GM21381 (cell line): ENCODE measurements around the gene PYGO1.
"Not testable (repeated sequence)": the region's sequence is repeated elsewhere in the genome, so short reads cannot be mapped to it uniquely, and the experiment has no call there.

Experiments used
- ATAC-seq: cut with Tn5 transposase; IDR thresholded peaks from one replicate; pipeline ENCODE4 v1.9.1; 2021; ENCODE audit warnings: mild to moderate bottlenecking, moderate library complexity; ENCODE audit not compliant: unreplicated experiment

Gene PYGO1

DNA sequence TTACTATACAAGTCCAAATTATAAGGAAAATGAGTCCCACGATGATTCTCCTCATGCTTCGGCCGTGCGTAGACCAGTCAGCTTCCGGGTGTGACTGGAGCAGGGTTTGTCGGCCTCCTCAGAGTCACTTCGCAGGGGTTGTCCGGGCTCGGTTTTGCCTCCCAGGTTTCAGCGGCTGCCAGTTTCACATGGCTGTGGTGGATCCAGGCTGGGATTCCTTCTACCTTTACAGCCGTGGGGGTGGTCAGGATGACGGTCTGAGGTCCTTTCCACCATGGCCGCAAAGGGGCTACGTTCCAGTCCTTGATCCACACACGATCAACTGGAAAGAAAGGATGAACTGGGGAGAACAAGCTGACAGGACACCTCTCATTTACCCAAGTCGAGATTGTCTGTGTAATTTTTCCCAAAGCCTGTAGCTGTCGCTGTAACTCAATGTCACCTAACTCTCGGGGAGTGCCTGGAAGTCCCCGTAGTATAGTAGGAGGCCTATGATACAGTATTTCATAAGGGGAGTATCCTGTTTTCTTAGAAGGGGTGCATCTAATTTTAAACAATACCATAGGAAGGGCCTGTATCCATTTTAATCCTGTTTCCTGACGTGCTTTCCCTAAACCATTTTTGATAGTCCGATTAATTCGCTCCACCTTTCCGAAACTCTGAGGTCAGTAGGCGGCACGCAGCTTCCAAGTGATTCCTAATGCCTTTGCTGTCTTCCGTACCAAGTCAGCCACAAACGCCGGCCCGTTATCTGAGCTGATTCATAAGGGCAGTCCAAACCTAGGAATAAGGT lies 74.3 kb downstream of the PYGO1 start:
- ATAC-seq: not testable (repeated sequence)

DNA sequence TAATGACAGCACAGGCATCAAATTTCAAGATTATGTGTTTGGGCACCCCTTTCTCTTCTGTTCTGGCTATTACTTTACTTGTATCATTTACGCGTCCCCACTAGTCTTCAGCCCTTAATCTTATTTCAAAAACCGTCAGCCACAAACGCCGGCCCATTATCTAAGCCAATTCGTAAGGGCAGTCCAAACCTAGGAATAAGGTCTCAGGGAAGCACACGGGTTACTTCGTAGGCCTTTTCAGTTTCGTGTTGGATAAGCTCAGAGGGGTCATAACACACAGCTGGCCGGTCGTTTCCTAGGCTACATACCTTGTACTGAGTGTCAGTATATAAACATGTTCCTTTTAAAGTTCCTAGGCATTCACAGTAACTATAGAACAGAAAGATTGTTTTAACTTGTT lies 75.0 kb downstream of the PYGO1 start:
- ATAC-seq: no peak

DNA sequence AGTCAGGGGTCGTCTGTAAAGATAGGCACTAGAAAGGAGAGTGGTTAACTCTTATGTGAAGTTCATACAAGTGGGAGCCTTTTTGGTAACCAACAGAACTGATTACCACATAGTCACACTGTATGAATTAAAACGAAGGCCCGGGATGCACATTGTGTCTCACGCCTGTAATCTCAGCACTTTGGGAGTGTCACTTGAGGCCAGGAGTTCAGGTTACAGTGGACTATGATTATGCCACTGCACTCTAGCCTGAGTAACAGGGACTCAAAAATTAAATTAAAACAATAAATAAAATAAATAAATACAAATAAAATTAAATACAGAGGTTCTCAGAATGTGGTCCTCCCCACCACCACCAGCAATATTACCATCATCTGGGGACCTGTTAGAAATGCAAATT lies 80.6 kb downstream of the PYGO1 start:
- no peak for ATAC-seq

DNA sequence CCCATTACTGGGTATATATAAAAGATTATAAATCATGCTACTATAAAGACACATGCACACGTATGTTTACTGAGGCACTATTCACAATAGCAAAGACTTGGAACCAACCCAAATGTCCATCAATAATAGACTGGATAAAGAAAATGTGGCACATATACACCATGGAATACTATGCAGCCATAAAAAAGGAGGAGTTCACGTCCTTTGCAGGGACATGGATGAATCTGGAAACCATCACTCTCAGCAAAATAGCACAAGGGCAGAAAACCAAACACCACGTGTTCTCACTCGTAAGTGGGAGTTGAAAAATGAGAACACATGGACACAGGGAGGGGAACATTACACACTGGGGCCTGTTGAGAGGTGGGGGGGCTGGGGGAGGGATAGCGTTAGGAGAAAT lies 82.7 kb downstream of the PYGO1 start:
- not testable (repeated sequence) for ATAC-seq

DNA sequence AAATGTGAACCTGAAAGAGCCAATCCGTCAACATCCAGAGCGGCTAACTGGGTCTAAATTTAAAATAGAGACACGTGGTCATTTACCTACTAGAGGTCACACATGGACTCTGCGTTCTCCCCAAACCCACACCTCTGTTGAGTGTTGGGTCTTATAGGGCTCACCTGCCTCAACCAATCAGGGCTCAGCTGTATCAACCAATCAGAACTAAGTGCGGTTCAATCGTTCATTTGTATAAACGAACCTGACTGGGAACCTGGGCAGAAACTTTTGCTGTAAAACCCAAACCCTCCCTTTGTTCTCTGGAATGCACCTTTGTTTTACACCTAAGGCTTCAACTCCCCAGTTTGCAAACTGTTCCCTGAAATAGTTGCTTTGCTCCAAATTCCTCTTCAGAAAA lies 89.0 kb downstream of the PYGO1 start:
- ATAC-seq: no peak

DNA sequence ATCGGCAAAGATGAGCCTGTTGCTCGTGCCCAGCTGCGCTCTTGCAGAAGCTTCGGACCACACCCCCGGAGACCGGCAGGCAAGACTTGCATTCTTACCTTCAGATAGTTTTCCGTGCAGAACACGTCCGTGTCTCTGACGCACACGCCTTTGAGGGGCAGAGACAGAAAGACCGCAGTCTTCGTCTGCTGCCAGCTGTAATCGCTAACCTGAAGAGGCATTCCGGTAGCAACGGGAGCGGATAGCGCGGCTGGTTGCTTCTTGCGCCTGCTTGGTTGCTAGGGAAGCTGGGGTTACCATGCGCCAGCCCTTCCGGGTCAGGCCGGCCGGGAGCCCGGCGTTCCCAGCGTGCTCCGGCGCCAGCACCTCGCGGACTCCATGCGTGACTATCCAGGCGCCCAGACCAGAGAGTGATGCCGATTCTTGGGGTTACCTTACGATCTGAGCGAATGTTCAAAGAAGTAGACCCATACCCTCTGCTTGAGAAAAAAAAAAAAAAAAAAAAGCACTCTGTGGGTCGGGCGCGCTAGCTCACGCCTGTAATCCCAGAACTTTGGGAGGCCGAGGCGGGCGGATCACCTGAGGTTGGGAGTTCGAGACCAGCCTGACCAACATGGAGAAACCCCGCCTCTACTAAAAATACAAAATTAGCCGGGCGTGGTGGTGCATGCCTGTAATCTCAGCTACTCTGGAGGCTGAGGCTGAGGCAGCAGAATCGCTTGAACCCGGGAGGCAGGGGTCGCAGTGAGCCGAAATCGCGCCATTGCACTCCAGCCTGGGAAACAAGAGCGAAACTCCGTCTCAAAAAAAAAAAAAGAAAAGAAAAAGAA lies 89.8 kb downstream of the PYGO1 start:
- peak; percentile 100 for ATAC-seq

DNA sequence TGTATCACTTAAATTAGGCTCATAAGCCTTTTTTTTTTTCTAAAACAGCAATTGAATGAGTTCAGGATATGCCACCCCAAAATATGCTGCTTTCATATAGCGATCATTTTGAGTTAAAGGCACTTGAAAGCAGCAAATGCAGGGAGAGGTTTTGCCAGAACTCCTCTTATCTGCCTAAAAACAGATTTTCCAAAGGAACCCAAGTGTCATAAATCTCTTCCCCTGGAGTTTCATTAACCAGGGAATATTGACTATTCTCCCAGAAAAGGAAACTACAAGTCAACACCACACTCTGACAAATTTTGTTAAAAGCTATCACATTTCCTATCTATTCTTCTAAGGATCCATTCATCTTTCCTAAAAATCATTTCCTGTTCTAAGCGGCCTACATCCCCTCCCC lies 91.4 kb downstream of the PYGO1 start:
- no peak for ATAC-seq

DNA sequence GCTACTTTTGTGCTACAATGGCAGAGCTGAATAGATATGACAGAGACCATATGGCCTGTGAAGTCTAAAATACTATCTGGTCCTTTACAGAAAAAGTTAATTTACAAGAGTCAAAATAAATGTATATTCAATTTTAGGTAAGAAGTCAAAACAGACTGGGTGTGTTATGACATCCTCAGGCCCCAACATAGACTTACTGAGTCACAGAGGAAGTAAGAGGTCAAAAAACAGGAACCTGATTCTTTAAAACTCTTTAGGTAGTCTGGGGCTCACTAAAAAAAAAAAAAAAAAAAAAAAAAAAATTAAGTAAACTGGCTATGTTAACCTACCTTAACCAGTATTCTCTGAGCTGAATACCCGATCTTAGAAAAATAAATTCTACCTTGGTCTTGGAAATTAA lies 93.2 kb downstream of the PYGO1 start:
- ATAC-seq: no peak

DNA sequence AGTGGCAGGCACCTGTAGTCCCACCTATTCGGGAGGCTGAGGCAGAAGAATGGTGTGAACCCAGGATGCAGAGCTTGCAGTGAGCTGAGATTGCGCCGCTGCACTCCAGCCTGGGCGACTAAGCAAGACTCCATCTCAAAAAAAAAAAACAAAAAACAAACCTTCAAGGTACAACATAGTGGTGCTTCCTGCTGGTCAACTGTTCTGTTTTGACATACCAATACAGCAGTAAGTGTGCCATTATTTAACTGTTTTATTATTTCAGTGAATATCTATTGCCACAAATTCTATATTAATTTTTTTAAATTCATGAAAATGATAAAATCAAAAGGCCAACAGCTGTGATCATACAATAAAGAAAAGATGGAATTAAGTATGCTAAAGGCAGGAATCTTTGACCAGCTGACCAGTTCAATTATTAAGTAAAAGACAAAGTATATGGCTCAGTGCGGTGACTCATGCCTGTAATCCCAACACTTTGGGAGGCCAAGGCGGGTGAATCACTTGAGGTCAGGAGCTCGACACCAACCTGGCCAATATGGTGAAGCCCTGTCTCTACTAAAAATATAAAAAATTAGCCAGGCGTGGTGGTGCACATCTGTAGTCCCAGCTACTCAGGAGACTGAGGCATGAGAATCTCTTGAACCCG lies 99.1 kb downstream of the PYGO1 start:
- not testable (repeated sequence) for ATAC-seq
